Kasumi-1 (cell line): ENCODE data around the gene KCTD15.

Source experiments
- DNase-seq, 2 experiments: peaks; one replicate each; lab custom pipeline; 2025; lab: John Stamatoyannopoulos, UW

KCTD15 gene

DNA sequence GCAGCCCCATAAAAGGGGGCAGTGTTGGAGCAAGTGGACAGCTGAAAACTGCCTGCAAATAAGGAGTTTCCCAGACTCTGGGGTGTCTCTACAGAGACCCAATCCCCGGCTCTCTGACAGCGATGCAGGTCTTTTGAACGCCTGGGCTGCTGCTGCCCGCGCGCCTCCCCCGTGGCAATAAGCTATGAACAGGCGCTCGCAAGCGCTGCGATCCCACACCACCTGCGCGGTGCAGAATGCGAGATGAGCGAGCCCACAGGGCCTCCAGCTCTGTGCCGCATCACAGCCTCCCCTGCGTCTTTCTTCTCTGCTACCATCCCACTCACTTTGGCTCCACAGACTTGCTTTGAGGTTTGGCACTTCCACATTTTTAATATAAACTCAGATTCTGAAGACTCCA is 62.3 kb downstream of the KCTD15 start:
- no peak for DNase-seq

DNA sequence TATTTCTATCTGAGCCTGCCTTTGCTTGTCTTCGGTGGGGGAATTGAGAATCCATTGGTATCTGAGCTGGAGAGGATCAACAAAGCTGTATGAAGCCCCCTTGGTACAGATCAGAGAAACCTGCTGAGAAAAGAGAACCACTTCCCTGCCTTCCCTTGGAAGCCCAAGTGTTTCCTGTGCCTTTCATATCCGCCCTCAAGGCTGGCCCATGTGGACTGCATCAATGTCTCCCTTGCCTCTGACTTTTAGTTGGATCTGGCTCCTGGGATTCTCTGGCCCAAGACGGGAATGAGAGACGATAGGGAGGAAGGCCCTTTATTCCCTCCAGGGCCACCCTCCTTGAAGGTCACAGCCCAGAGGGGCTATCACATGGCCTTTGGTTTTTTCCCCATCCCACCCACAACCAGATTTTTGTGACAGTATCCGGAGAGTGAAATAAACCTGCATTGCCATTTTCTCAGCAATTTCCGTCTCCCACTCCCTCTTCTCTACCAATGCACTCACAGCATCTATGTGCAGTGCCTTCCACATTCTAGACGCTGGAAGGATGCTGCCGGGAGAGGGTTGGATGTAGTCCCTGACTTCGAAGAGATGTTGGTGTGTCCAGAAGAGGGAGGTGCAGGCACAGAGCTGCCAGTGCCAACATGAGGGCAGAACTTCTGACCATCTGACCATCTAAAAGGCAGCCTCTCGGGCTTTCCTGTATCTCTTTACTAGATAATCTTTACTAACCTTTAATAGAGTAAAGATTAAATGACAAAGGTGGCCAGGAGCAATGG is 63.8 kb downstream of the KCTD15 start:
- no peak for DNase-seq

DNA sequence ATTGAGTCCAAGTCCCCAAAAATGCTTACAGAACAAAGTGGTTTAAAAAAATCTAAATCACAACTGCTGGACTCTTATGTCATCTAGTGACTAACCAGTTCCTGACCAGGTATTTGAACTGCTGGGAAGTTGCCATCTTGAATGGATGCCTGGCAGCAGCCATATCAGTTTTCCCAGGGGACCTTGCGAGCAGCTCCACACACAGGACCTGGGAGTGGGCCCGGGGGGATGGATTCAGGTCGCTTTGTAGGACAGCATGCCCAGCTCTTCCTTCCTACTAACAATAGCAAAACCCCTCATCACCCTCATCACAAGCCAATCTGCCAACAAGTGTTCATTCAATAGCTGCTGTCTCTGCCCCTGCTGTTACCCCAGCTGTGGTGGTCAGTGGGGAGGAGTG is 65.3 kb downstream of the KCTD15 start:
- DNase-seq = no peak

DNA sequence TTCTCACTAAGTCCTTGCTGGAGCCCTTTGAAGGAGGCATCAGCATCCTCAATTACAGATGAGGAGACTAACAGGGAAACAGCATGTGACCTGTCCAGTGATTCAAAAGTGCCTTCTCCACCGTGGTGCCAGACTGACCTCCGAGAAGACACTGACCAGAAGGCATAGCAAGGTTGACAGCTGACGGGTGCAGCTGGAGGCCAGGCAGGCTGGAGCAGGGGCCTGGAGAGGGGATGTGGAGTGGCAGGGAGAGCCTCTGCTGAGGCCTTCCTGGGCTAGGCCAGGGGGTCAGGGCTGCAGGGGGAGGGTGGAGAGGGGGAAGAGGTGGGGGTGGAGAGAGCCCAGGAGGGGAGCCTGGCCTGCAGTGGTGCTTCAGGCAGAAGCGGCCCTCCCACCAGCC is 66.3 kb downstream of the KCTD15 start:
- no peak for DNase-seq

DNA sequence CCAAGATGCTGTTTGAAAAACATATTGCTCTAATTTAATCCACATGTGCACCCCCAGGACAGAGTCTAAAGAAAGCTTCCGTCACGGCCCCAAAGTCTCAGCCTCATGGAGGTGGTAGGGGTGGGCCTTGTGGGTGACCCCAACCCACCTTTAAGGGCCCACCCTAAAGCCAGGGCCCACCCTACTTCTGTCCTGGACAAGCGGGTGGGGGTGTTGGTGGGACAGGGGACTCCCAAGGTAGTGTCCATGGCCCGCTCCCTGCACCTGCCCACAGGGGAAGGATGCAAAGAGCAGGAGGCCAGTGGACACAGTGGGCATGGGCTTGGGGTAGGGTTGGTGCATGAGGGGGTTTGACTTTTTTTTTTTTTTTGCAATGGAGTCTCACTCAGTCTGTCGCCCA is 66.8 kb downstream of the KCTD15 start:
- DNase-seq = no peak

DNA sequence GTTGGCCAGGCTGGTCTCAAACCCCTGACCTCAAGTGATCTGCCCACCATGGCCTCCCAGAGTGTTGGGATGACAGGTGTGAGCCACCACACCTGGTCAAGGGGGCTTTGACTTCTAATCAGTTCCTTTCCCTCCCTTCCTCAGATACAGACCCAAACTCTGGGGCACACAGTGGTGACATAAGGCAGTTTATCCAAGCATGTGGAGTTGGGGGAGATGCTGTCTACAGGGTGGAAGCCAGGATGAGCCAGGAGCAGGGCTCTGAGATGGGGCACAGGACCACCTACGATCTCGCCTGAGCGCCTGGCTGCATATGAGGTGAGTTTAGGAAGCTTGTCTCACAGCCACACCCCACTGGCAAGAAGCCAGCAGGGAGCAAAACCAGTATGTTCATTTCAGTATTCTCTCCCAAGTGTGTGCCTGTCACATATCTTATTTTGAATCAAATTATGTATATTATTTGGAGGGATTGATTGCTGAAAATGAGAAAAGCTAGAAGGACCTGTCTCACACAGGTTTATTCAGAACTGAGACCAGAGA is 67.7 kb downstream of the KCTD15 start:
- DNase-seq = no peak

DNA sequence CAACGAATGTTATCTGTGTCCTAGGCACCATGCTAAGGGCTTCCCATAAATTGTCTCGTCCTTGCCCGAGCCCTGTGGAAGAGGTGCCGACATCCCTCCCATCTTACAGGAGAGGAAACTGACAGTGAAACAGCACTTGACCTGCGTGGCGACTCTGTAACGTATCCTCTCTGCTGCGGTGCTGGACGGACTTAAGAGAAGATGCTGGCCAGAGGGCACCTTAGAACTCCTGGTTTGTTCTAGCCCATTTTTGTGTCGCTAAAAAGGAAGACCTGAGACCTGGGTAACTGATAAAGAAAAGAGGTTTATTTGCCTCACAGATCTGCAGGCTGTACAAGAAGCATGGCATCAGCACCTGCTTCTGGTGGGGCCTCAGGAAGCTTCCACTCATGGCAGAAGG is 68.6 kb downstream of the KCTD15 start:
- DNase-seq = no peak
